ENCODE data around the gene ZKSCAN7.
A peak's percentile ranks its signal among the peaks of the same experiment; 100 is the strongest.
"Not testable (repeated sequence)": the region's sequence is repeated elsewhere in the genome, so short reads cannot be mapped to it uniquely, and the experiment has no call there.

Gene ZKSCAN7

GRCh38 chr3:44544811-44545210 is 10.2 kb upstream of the ZKSCAN7 start:
- not testable (repeated sequence) for H3K36me3 Mint-ChIP-seq; H3K9me3 Mint-ChIP-seq (ENCODE audit: low read depth); H3K27me3 Mint-ChIP-seq; H3K4me1 Mint-ChIP-seq (ENCODE audit: low read depth); H3K27ac Mint-ChIP-seq; H3K4me3 Mint-ChIP-seq

GRCh38 chr3:44555723-44556122 is 730 bp downstream of the ZKSCAN7 start:
- peak overlapping the region; percentile 82 for H3K4me3 Mint-ChIP-seq
- H3K36me3 Mint-ChIP-seq, result peaks cover 24% of the 10 kb centered on the region
- H3K27ac Mint-ChIP-seq, result peak overlapping the region; percentile 81
- peaks cover 41% of the 10 kb centered on the region for H3K4me1 Mint-ChIP-seq (ENCODE audit: low read depth)
- H3K27me3 Mint-ChIP-seq, result peaks cover 2% of the 10 kb centered on the region
- peaks cover 4% of the 10 kb centered on the region for H3K9me3 Mint-ChIP-seq (ENCODE audit: low read depth)

GRCh38 chr3:44557074-44557473 is 2.1 kb downstream of the ZKSCAN7 start:
- Mint-ChIP-seq H3K27ac (no peak overlapping the region), H3K9me3 (ENCODE audit: low read depth) (peaks cover 4% of the 10 kb centered on the region)

GRCh38 chr3:44561076-44561475 is 6.1 kb downstream of the ZKSCAN7 start:
- peaks cover 51% of the 10 kb centered on the region for H3K36me3 Mint-ChIP-seq
- peaks cover 4% of the 10 kb centered on the region for H3K9me3 Mint-ChIP-seq (ENCODE audit: low read depth)
- H3K4me3 Mint-ChIP-seq, result no peak overlapping the region

More at GRCh38 chr3:44557074-44557473, 2.1 kb downstream of the ZKSCAN7 start:
- Mint-ChIP-seq H3K36me3 (peaks cover 34% of the 10 kb centered on the region), H3K4me3 (peak overlapping the region; percentile 4), H3K4me1 (ENCODE audit: low read depth) (peaks cover 42% of the 10 kb centered on the region), H3K27me3 (no peaks in the 10 kb centered on the region)

GRCh38 chr3:44562147-44562546 is 7.2 kb downstream of the ZKSCAN7 start:
- H3K27ac Mint-ChIP-seq, result no peak overlapping the region
- peaks cover 21% of the 10 kb centered on the region for H3K4me1 Mint-ChIP-seq (ENCODE audit: low read depth)
- H3K36me3 Mint-ChIP-seq, result peaks cover 58% of the 10 kb centered on the region
- H3K4me3 Mint-ChIP-seq, result no peak overlapping the region
- peaks cover 7% of the 10 kb centered on the region for H3K9me3 Mint-ChIP-seq (ENCODE audit: low read depth)
- no peaks in the 10 kb centered on the region for H3K27me3 Mint-ChIP-seq

More at GRCh38 chr3:44561076-44561475, 6.1 kb downstream of the ZKSCAN7 start:
- no peak overlapping the region for H3K27ac Mint-ChIP-seq
- peaks cover 28% of the 10 kb centered on the region for H3K4me1 Mint-ChIP-seq (ENCODE audit: low read depth)
- no peaks in the 10 kb centered on the region for H3K27me3 Mint-ChIP-seq

- no peak overlapping the region for H3K4me3 Mint-ChIP-seq
- peaks cover 41% of the 10 kb centered on the region for H3K9me3 Mint-ChIP-seq (ENCODE audit: low read depth)
- H3K4me1 Mint-ChIP-seq (ENCODE audit: low read depth), result no peaks in the 10 kb centered on the region
- no peaks in the 10 kb centered on the region for H3K27me3 Mint-ChIP-seq
- H3K36me3 Mint-ChIP-seq, result peaks cover 75% of the 10 kb centered on the region
- no peak overlapping the region for H3K27ac Mint-ChIP-seq
Observed at GRCh38 chr3:44568561-44568960, 13.6 kb downstream of the ZKSCAN7 start.

GRCh38 chr3:44571024-44571423 is 16.0 kb downstream of the ZKSCAN7 start:
- peaks cover 64% of the 10 kb centered on the region for H3K36me3 Mint-ChIP-seq
- peaks cover 40% of the 10 kb centered on the region for H3K9me3 Mint-ChIP-seq (ENCODE audit: low read depth)

GRCh38 chr3:44576613-44577012 is 21.6 kb downstream of the ZKSCAN7 start:
- peaks cover 14% of the 10 kb centered on the region for H3K9me3 Mint-ChIP-seq (ENCODE audit: low read depth)
- peaks cover 24% of the 10 kb centered on the region for H3K36me3 Mint-ChIP-seq
- no peaks in the 10 kb centered on the region for H3K4me1 Mint-ChIP-seq (ENCODE audit: low read depth)
- H3K4me3 Mint-ChIP-seq, result no peak overlapping the region
- H3K27ac Mint-ChIP-seq, result no peak overlapping the region
- H3K27me3 Mint-ChIP-seq, result no peaks in the 10 kb centered on the region

More at GRCh38 chr3:44571024-44571423, 16.0 kb downstream of the ZKSCAN7 start:
- Mint-ChIP-seq H3K4me1 (ENCODE audit: low read depth) (no peaks in the 10 kb centered on the region), H3K27ac (no peak overlapping the region), H3K27me3 (no peaks in the 10 kb centered on the region), H3K4me3 (no peak overlapping the region)

GRCh38 chr3:44577354-44577952 is 22.5 kb downstream of the ZKSCAN7 start:
- not testable (repeated sequence) for H3K4me3 Mint-ChIP-seq; H3K9me3 Mint-ChIP-seq (ENCODE audit: low read depth); H3K27me3 Mint-ChIP-seq; H3K4me1 Mint-ChIP-seq (ENCODE audit: low read depth); H3K27ac Mint-ChIP-seq
- H3K36me3 Mint-ChIP-seq, result peaks cover 27% of the 10 kb centered on the region

GRCh38 chr3:44578316-44578715 is 23.3 kb downstream of the ZKSCAN7 start:
- not testable (repeated sequence) for H3K4me3 Mint-ChIP-seq; H3K4me1 Mint-ChIP-seq (ENCODE audit: low read depth); H3K27ac Mint-ChIP-seq; H3K9me3 Mint-ChIP-seq (ENCODE audit: low read depth); H3K27me3 Mint-ChIP-seq
- peaks cover 23% of the 10 kb centered on the region for H3K36me3 Mint-ChIP-seq

GRCh38 chr3:44578924-44579515 is 24.0 kb downstream of the ZKSCAN7 start:
- H3K27me3 Mint-ChIP-seq; H3K4me3 Mint-ChIP-seq; H3K4me1 Mint-ChIP-seq (ENCODE audit: low read depth): not testable (repeated sequence)

GRCh38 chr3:44579749-44580148 is 24.8 kb downstream of the ZKSCAN7 start:
- H3K4me1 Mint-ChIP-seq (ENCODE audit: low read depth); H3K27me3 Mint-ChIP-seq; H3K4me3 Mint-ChIP-seq; H3K9me3 Mint-ChIP-seq (ENCODE audit: low read depth); H3K27ac Mint-ChIP-seq: not testable (repeated sequence)
- H3K36me3 Mint-ChIP-seq, result peaks cover 25% of the 10 kb centered on the region

More at GRCh38 chr3:44578924-44579515, 24.0 kb downstream of the ZKSCAN7 start:
- H3K27ac Mint-ChIP-seq; H3K9me3 Mint-ChIP-seq (ENCODE audit: low read depth): not testable (repeated sequence)
- H3K36me3 Mint-ChIP-seq, result peaks cover 28% of the 10 kb centered on the region

GRCh38 chr3:44580971-44581370 is 26.0 kb downstream of the ZKSCAN7 start:
- not testable (repeated sequence) for H3K27ac Mint-ChIP-seq; H3K9me3 Mint-ChIP-seq (ENCODE audit: low read depth); H3K4me3 Mint-ChIP-seq; H3K27me3 Mint-ChIP-seq
- H3K4me1 Mint-ChIP-seq (ENCODE audit: low read depth), result peaks cover 12% of the 10 kb centered on the region
- H3K36me3 Mint-ChIP-seq, result peaks cover 24% of the 10 kb centered on the region

- no peak within 1 kb of the TSS for H3K27ac Mint-ChIP-seq
- peaks cover 12% of the 10 kb centered on the region for H3K4me1 Mint-ChIP-seq (ENCODE audit: low read depth)
- peaks cover 16% of the 10 kb centered on the region for H3K27me3 Mint-ChIP-seq
- H3K36me3 Mint-ChIP-seq, result peaks cover 36% of the 10 kb centered on the region
- H3K4me3 Mint-ChIP-seq, result peak within 1 kb of the TSS; percentile 78
- peaks cover 4% of the 10 kb centered on the region for H3K9me3 Mint-ChIP-seq (ENCODE audit: low read depth)
Observed at GRCh38 chr3:44584646-44585501, 29.9 kb downstream of the ZKSCAN7 start, which contains the start of gene ZNF660. TSS of gene ZNF660 (plus strand) at chr3:44584964. CDS start at chr3:44594194, 9,230 bp downstream.

GRCh38 chr3:44596621-44597020 is 41.6 kb downstream of the ZKSCAN7 start:
- H3K9me3 Mint-ChIP-seq (ENCODE audit: low read depth), result peaks cover 23% of the 10 kb centered on the region
- H3K4me1 Mint-ChIP-seq (ENCODE audit: low read depth), result no peaks in the 10 kb centered on the region
- H3K36me3 Mint-ChIP-seq, result peaks cover 24% of the 10 kb centered on the region
- no peaks in the 10 kb centered on the region for H3K27me3 Mint-ChIP-seq
- no peak overlapping the region for H3K4me3 Mint-ChIP-seq
- H3K27ac Mint-ChIP-seq, result no peak overlapping the region
